ENCODE measurements around the gene SPRY2.

Gene SPRY2

GRCh38 chr13:80312012-80312704 is 28.8 kb downstream of the SPRY2 start:
- DNase-seq = no peak

GRCh38 chr13:80309926-80310325 is 31.0 kb downstream of the SPRY2 start:
- no peak for DNase-seq

- DNase-seq = no peak
Observed at GRCh38 chr13:80307401-80307987, 33.4 kb downstream of the SPRY2 start.

GRCh38 chr13:80306337-80306972 is 34.5 kb downstream of the SPRY2 start:
- no peak for DNase-seq

- DNase-seq = no peak
Observed at GRCh38 chr13:80305737-80306136, 35.2 kb downstream of the SPRY2 start.

GRCh38 chr13:80303225-80303811 is 37.6 kb downstream of the SPRY2 start:
- DNase-seq = no peak

GRCh38 chr13:80299046-80299445 is 41.9 kb downstream of the SPRY2 start:
- DNase-seq = no peak

GRCh38 chr13:80297503-80297902 is 43.4 kb downstream of the SPRY2 start:
- no peak for DNase-seq

GRCh38 chr13:80297094-80297493 is 43.8 kb downstream of the SPRY2 start:
- no peak for DNase-seq

- DNase-seq = no peak
Observed at GRCh38 chr13:80296638-80297037, 44.3 kb downstream of the SPRY2 start.

- DNase-seq = no peak
Observed at GRCh38 chr13:80290591-80290990, 50.3 kb downstream of the SPRY2 start.
